C1 segment of cervical spinal cord (tissue), 14 donors: ENCODE measurements around the gene MTARC2.

Source experiments
- DNase-seq, 14 donors: peaks; one replicate each; lab custom pipeline; 2025; lab: John Stamatoyannopoulos, UW

Gene MTARC2

DNA sequence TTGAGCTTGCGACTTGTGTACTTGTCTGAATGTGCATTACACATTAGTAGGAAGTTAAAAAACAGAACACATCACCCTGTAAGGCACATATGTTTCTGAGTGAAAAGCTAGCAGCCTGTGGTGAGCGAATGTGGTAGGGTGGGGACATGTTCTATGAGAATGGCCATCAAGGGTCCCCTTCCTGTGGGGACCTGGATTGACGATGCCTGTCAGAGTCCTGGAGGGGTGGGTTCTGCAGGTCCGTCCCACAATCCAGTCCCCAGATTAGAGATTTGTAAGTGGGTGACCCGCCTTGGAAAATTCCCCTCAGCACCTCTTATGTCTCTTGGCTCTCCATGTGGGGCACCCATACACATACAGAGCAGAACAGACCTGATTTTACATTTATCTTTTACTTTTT is 78.6 kb downstream of the MTARC2 start:
- no peak for DNase-seq

- DNase-seq, result no peak
Observed at GRCh38 chr1:220827445-220828178, 79.5 kb downstream of the MTARC2 start.

DNA sequence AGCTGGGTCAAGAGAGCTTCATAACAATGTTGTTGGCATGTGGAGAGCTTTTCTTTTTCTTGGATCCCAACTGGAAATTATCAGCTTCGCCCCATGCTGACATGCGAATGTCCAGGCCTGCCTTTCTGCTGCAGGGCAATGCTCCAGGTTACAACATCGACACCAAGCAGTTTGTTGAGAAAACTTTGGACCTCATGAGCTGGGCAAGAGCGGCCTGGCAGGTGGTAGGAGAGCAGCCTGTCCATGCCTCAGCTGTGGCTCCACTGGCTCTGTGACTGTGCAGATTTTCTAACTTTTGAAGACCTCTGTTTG is 80.0 kb downstream of the MTARC2 start:
- no peak for DNase-seq

GRCh38 chr1:220828950-220829586 is 80.9 kb downstream of the MTARC2 start:
- DNase-seq, result no peak

GRCh38 chr1:220833436-220833835 is 85.3 kb downstream of the MTARC2 start:
- no peak for DNase-seq
